HG02759 (cell line): ENCODE measurements around the gene CAPN7.

Experiments used
- ATAC-seq: cut with Tn5 transposase; IDR thresholded peaks from one replicate; pipeline ENCODE4 v1.9.1; 2021; ENCODE audit warnings: mild to moderate bottlenecking, moderate library complexity; ENCODE audit not compliant: unreplicated experiment

The CAPN7 gene

DNA sequence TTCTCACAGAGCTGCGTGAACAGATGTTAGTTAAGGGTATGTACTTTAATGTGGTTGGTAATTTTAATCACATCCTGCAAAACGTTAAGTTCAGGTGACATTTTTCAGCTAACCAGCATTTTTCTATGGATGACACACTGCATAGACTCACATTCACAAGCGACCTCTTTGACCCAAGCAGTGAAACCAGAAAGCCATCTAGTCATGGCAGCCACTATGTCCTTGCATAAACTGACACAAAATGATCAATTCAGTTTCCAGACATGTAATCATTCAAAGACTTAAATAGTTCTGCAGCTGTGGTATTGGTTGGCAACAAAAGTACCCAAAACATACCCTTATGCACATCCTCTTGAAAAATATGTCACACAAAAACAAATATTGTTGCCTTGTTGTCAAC is 7.4 kb upstream of the CAPN7 start:
- ATAC-seq, result no peak

DNA sequence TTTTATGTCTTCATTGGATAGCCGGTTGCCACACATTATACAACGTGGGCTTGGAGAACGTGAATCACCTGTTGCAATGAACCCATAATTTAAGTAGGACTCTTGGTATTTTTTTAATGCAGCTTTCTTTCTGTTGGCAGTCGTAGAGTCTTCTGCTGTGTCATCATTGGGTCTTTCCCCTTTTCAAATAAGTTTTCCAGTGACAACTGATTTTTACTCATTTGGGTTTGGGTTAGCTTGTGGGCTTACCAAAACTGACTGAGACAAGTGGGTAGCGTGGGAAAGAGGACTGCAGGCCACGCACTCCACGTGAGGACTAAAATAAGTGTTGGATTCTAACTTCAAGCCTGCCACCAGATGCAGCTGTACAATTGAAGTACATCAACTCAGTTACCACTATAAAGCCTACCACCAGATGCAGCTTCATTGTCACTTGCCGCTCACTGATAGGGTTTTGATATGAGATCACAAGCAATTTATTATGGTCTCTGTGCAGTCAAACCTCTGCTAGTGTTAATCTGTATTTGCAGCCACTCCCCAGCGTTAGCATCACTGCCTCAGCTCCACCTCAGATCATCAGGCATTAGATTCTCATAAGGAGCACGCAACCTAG is 6.4 kb upstream of the CAPN7 start:
- ATAC-seq, result no peak

DNA sequence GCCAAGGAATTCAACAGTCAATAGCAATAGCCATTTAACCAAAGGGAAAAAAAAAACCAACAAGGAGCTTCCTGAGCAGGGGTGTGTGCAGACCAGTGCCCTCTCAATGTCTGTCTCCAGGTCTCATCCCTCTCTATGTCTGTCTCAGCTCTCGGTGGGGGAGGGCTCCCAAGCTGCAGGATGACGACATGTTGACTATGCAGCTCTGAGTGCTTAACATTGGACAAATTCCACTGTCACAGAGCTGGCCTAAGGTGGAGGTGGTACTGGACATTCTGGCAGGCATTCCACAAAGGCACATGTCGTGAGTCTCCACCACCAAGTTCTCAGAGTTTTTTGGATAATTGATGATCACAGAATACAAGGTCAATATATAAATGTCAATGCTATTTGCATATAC is 2.0 kb upstream of the CAPN7 start:
- ATAC-seq, result no peak

DNA sequence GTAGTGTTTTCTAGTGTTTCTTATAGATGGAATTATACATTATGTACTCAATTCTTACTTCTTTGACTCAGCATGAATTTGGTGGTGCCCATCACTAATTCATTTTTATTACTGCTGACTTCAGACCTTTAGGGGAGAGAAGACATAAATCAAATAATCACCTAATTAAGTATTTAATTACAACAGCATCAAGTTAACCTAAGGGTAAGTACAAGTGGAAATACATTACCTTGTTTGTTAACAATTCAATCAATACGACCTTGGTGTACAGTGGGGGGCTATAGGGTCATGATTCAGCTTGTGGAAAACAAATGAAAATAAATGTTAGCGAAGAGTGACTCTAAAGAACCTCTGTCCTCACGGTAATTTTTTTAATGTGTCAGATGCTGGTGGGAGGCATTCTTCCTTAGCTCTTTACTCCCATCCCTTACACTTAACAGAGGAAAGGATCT is 538 bp upstream of the CAPN7 start:
- no peak for ATAC-seq

DNA sequence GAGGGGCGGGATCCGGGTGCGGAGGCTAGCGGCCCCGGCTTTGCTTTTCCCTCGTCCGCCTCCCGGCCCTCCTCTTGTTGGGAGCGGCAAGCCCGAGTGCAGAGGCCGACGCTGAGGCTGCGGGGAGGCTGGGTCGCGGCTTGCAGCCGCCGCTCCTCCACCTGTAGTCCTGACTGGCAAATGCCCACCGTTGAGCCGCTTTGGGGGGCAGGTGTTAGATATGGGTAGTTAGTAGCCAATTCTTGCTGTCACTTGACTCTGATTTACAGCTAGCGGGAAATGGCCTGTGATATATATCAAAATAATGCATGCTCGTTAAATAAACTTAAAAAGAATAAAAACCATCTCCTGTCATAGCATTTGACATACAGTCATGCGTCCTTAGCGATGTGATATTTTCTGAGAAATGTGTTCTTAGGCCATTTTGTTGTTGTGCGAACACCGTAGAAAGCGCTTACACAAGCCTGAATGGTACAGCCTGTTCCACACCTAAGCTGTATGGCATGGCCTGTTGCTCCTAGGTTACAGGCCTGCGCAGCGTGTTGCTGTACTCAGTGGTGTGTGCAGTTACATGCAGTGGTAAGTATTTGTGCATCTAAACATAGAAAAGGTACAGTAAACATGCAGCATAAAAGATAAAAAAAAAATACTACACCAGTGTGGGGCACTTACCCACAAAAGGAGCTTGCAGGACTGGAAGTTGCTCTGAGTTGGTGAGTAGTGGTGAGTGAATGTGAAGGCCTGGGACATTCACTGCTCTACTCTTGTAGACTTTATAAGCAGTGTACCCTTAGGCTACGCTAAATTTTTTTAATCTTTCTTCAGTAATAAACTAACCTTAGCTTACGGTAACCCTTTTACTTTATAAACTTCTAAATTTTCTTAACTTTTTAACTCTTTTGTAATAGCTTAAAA is 873 bp downstream of the CAPN7 start:
- no peak for ATAC-seq

DNA sequence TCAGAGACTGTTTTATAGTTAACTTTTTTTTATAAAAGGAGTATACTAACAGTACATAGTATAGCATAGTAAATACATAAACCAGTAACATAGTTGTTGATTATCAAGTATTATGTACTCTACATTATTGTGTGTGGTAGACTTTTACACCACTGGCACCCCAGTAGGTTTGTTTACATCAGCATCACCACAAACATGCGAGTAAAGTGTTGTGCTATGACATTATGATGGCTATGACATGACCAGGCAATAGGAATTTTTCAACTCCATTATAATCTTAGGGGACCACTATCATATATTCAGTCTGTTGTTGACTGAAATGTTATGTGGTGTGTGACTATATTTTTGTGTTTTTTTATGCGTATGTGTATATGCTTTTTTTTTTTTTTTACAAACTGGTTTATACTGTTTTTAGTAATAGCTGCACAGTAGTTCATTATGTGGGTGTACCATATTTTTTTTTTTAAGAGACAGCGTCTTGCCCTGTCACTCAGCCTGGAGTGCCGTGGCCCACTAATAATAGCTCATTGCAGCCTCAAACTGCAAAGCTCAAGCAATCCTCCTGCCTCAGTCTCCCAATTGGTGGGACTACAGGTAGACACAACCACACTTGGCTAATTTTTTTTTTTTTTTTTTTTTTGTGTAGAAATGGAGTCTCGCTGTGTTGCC is 1.9 kb downstream of the CAPN7 start:
- no peak for ATAC-seq

DNA sequence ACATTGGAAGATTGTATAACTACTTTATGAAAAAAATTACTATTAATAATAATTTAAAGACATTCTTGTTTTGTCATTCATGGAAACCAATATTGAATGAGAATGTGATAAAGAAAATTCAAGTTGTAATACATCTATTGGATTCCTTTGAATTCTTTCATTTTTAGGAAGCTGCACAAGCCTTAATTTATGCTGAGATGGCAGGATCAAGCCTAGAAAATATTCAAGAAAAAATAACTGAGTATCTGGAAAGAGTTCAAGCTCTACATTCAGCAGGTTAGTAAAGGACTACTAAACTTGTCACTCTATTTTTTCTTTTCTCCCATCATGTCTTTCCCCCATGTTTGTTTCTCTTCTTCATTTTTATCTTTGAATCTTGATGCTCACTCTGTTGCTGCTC is 5.9 kb downstream of the CAPN7 start:
- ATAC-seq, result no peak

DNA sequence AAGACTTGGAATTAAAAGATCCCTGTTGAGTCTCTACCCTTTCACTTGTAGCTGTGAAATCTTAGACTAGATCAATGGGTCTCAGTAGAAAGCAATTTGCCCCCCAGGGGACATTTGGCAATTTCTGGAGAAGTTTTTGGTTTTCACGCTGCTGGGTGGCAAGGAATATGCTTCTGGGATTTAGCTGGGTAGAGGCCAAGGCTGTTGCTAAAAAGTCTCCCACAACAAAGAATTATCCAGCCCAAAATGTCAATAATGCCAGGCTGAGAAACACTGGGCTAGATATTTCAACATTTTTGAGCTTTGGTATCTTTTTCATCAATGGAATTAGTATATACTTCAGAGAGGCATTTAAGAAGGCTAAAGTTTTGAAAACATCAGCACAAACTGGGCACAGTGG is 8.7 kb downstream of the CAPN7 start:
- ATAC-seq, result no peak

DNA sequence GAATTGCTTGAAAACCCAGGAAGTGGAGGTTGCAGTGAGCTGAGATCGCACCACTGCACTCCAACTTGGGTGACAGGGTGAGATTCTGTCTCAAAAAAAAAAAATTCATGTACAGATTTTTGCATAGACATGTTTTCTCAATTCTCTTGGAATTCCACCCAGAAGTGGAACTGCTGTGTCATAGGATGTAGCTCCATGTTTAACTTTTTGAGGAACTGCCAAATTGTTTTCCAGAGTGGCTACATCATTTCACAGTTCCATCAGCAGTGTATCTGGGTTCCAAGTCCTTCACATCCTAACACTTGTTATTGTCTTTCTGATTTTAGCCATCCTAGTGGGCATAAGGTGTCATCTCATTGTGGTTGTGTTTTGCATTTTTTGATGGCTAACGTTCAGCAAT is 9.9 kb downstream of the CAPN7 start:
- no peak for ATAC-seq

DNA sequence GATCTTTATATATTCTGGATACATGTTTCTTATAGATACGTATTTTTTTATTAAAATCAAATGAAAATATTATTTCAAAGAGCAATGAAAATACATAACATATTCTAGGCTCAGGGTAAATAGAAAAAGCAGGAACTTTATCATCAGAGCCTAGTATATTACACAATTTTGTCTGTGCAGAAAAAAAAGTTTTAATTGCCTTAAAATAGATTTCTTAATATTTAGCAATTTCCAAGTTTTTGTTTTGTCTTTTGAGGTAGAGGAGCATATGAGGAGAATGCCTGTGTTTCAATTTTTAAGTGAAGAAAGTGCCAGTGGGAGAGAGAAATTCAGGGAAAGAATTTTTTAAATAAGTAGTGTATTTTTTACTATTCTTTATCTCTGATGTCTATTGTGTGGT is 10.5 kb downstream of the CAPN7 start:
- no peak for ATAC-seq

DNA sequence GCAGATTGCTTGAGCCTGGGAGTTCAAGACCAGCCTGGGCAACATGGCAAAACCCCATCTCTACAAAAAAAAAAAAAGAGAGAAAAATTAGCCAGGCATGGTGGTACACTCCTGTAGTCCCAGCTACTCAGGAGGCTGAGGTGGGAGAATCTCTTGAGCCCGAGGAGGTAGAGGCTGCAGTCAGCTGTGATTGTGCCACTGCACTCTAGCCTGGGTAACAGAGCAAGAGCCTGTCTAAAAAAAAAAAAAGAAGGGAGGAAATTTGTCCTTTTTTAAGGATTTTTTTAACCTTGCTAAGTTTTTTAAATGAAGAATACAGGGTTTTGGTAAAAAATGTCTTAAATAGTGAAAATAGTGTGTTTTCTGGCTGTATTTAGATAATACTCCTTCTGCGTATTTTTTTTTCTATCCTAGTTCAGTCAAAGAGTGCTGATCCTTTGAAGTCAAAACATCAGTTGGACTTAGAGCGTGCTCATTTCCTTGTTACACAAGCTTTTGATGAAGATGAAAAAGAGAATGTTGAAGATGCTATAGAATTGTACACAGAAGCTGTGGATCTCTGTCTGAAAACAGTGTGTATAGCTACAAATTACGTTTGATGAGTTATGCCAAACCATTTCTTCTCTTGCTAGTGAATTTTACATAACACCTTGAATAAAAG is 11.1 kb downstream of the CAPN7 start:
- no peak for ATAC-seq

DNA sequence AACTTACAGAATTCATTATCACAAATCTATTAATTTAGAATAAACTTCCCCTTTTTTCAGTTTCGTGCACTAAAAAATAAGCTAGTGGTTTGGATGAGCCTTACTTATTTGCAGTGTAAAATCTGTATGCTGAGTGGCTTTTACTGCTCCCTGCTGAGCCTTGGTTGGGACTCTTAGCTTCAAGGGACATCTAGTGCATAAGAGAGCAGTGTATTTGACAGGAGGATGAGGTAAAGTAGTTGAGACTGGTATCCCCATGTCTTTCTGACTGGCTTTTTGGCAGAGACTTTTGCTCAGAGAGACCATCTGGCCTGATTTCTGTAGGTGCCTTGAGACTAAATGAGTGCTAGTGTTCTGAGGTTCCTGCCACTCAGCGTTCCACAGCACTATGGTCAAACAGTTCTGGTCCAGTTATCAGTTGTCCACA is 11.8 kb downstream of the CAPN7 start:
- no peak for ATAC-seq

DNA sequence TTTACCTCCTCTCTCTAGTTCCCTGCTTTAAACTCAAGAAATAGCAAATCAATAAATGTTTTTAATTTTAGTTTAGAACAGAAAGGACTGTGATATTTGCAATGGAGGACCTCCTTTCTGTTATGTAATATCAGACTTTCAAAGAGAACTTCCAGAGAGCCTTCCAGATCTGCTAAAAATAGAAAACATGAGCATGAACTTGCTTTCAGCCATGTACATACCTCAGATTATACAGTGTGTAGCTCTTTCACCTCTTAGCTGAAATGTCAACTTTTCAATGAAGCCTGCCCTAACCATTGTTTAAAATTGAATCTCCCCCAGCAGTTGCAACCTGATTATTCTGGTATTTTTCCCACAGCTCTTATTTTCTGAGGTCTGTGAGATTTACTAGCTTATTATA is 12.6 kb downstream of the CAPN7 start:
- no peak for ATAC-seq

DNA sequence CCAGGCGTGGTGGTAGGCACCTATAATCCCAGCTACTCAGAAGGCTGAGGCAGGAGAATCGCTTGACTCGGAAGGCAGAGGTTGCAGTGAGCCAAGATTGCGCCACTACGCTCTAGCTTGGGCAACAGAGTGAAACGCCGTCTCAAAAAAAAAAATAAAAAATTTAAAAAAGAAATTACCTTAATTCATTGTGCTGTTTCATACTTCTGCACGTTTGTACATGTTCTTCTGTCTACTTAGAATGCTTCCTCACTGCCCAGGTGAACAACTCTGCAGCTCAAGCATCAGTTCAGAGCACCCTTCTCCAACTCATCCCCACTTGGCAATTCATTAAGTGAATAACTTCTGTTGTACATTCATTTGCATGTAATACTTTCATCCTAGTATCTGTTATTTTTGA is 14.0 kb downstream of the CAPN7 start:
- ATAC-seq, result no peak

DNA sequence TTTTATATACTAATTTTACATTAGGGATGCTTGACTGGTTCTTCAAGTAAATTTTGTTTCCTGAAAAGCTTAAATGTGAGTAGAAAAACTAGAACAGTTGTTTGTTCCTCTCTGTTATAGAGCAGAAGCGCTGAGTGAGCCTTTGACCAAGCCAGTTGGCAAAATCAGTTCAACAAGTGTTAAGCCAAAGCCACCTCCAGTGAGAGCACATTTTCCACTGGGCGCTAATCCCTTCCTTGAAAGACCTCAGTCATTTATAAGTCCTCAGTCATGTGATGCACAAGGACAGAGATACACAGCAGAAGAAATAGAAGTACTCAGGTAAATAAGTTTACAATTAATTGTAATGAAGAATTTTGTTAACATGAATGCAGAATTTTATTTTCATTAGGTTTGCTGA is 14.6 kb downstream of the CAPN7 start:
- ATAC-seq, result no peak

DNA sequence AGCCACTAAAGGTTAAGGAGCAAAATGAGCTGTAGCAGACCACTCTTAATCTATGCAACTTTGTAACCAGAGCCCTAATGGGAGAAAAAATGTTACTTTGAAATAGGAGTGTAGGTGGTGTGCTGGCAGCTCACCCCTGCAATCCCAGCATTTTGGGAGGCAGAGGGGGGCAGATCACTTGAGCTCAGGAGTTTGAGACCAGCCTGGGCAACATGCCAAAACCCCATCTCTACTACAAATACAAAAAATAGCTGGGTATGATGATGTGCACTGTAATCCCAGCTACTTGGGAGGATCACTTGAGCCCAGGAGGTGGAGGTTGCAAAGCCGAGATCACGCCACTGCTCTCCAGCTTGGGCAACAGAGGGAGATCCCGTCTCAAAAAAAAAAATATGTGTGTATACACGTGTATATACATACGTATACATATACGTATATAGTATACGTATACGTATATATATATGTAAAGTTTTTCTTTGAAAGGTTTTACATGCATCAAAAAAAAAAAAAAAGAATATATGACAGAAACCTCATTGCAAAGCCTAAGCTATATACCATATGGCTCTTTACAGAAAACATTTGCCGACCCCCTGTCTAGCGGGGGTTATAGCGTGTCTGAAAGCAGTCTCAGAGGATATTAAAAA is 15.7 kb downstream of the CAPN7 start:
- no peak for ATAC-seq

DNA sequence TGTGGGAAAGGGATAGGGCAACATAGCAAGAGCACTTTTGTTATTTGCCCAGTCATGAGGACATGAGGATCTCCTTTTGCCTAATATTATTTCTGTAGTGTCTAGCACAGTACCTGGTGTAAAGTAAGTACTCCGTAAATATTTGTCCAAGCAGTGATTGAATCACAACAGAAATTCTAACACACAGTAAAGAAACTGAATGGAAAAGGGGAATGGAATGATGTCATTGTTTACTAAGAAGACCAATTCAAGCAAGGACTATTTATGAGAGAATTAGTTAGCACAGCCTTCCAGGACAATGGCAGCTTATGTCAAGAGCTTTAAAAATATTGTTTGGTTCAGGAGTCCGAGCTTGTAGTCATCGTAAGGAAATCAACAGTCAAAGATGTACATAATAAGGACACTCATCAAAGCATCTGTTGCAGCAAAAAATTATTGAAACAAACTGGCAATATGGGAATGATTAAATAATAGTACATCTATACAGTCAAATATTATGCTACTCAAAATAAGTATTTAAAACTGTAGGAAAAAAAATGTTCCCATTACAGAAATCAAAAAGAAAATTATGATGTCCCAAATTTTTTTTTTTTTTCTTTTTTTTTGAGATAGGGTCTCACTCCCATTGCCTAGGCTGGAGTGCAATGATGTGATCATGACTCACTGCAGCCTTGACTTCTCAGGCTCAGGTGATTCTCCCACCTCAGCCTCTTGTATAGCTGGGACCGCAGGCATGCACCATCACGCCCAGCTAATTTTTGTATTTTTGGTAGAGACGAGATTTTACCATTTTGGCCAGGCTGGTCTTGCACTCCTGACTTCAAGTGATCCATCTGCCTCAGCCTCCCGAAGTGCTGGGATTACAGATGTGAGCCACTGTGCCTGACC is 17.9 kb downstream of the CAPN7 start:
- ATAC-seq, result no peak

DNA sequence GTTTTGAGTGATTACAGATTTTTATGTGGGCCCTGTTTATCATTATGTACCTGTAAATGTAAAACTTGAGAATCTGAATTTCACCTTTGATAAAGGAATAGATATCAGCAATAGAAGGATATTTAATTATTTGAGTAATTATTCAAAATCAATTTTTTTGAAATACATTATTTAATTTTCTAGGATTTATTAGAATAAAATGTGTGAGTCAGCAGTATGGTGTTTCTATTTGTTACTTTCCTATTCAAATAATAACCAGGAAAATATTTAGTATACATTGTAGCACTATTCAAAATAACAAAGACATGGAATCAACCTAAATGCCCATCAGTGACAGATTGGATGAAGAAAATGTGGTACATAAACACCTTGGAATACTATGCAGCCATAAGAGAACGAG is 22.1 kb downstream of the CAPN7 start:
- no peak for ATAC-seq

DNA sequence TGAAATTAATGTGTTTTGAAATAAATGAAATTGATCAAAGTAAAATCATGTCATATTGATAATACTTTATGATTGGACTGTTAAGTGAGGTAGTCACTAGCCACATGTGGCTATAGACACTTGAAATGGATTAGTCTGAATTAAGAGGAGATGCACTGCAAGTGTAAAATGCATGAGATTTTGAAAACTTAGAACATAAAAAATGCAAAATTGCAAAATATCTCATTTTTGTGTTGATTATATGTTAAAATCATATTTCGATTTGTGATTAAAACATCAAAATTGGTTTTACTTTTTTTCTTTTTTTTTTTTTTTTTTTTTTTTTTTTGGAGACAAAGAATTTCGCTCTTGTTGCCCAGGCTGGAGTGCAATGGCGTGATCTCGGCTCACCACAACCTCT is 23.2 kb downstream of the CAPN7 start:
- ATAC-seq, result no peak

DNA sequence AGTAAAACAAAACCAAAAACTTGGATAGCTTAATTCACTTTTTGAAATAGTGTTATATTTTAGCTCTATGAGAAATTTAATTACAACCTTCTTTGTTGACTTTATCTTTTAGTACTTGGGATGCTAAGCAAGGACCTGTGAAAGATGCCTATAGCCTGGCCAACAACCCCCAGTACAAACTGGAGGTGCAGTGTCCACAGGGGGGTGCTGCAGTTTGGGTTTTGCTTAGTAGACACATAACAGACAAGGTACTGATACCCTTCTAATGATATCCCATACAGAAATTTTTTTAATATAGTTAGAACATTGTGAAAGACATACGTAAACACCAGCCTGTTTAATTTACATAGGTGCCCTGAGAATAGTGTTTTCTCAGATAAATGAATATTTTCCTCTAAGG is 35.3 kb downstream of the CAPN7 start:
- ATAC-seq, result no peak
